Stimulated activated naive CD8-positive, alpha-beta T cell treated with anti-CD3 and anti-CD28 coated beads, Interleukin-15, Interleukin-2, amounts not matched to agents 100 U/mL and 50 U/mL, for 24 hours (primary cell): ENCODE measurements around the gene RFX1.
"Not testable (repeated sequence)": the region's sequence is repeated elsewhere in the genome, so short reads cannot be mapped to it uniquely, and the experiment has no call there.

Source experiments
- ATAC-seq: fragments of 150-1000 bp; cut with Tn5 transposase; one replicate; pipeline ENCODE4 v1.10.0; 2021
- DNase-seq: peaks from one replicate; pipeline ENCODE4 v3.0.0; 2021

Gene RFX1

GRCh38 chr19:13978351-13979243 is 27.5 kb downstream of the RFX1 start:
- peak; percentile 56 for ATAC-seq
- peak; percentile 67 for DNase-seq

GRCh38 chr19:13977803-13978202 is 28.3 kb downstream of the RFX1 start:
- ATAC-seq (no peak), DNase-seq (no peak)

DNA sequence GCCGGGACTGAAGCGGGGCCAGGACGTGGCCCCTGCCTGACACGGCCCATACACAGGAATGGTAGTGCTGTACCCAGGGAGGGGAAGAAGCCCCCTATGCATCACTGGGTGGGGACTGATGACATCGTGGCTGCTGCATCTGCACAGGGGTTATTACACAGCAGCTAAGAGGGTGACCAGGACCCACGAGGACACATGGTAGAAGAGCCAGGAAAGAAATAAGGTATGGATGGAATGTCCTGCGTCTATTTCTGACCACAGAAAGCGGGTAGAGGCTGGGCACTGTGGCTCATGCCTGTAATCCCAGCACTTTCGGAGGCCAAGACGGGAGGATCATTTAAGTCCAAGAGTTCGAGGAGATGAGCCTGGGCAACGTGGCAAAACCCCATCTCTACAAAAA is 29.7 kb downstream of the RFX1 start:
- ATAC-seq, result no peak
- DNase-seq, result no peak

- ATAC-seq, result no peak
- DNase-seq, result no peak
Observed at GRCh38 chr19:13975870-13976269, 30.2 kb downstream of the RFX1 start.

- DNase-seq (no peak), ATAC-seq (peak; percentile 47)
Observed at GRCh38 chr19:13974073-13974472, 32.0 kb downstream of the RFX1 start.

- not testable (repeated sequence) for ATAC-seq, DNase-seq
Observed at GRCh38 chr19:13973479-13973878, 32.6 kb downstream of the RFX1 start.

GRCh38 chr19:13972368-13973155 is 33.6 kb downstream of the RFX1 start:
- ATAC-seq, result no peak

DNA sequence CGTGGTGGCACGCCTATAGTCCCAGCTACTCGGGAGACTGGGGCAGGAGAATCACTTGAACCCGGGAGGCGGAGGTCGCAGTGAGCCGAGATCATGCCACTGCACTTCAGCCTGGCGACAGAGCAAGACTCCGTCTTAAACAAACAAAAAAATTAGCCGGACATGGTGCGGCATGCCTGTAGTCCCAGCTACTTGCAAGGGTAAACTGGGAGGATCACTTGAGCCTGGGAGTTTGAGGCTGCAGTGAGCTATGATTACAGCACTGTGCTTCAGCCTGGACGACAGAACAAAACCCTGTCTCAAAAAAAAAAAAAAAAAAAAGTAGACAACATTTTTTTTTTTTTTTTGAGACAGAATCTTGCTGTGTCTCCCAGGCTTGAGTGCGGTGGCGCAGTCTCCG is 34.3 kb downstream of the RFX1 start:
- ATAC-seq, result not testable (repeated sequence)

More at GRCh38 chr19:13972368-13973155, 33.6 kb downstream of the RFX1 start:
- DNase-seq, result no peak

DNA sequence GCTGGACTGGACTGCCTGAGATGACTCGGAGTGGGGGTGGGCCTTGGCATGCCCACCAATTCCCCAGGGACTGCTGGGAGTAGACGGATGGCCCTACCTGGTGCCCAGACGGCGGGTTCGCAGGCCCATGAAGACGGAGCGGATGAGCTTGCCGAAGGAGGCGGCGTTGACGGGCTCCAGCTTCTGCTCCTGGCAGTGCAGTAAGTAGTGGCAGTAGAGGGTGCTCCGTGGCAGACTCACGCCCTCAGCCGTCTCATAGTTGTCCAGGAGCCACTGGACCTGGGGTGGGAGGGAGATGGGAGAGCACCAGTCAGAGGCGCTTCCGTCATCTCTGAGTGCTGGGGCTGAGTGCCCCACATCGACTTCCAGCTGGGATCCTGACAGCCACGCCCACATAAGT is 36.2 kb downstream of the RFX1 start:
- no peak for DNase-seq
- ATAC-seq, result no peak

More for the DNA sequence above, 34.3 kb downstream of the RFX1 start:
- DNase-seq, result not testable (repeated sequence)

DNA sequence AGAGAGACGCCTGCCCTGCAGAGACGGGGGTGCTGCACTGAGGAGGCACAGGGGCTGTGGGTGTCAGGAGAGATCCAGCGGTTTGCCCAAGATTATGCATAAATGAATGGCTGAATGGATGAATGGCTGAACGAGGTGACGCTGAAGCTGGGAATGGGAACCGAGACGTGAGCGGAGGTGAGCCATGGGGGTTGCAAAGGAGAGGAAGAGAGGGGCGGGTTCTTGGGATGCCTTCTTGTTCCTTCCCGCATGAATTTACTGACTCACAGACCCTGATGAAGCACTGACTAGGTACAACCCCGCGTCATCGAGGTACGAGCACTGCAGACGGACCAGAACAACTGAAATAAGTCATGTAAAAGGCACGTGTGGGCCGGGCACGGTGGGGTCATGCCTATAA is 37.1 kb downstream of the RFX1 start:
- ATAC-seq, result no peak

DNA sequence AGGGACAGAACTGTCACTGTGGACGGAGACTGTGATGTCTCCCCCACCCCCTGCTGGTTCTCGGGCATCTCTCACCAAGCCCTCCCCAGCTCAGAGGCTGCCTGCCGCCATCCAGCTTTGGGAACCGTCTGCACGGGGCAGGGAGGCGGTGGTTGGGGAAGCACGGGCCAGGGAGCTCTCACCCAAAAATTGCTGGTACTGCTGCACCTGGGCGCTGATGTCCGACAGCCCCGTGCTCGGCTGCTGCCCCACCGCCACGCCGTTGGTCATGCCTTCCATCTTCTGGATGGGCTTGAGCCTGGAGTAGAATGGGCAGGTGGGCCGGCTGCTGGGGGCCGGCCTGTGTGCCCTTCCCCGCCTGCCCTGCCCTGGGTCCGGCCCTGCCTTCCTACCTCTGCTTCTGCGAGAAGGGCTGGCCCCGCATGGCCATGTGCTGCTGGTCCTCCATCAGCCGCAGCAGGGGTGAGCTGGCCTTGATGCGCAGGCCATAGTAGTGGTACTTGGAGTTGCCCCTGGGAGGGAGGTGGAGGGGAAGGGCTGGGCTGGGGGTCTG is 37.7 kb downstream of the RFX1 start:
- DNase-seq (no peak), ATAC-seq (no peak)

More for the DNA sequence above, 37.1 kb downstream of the RFX1 start:
- no peak for DNase-seq

GRCh38 chr19:13967206-13967605 is 38.9 kb downstream of the RFX1 start:
- ATAC-seq, DNase-seq: not testable (repeated sequence)

DNA sequence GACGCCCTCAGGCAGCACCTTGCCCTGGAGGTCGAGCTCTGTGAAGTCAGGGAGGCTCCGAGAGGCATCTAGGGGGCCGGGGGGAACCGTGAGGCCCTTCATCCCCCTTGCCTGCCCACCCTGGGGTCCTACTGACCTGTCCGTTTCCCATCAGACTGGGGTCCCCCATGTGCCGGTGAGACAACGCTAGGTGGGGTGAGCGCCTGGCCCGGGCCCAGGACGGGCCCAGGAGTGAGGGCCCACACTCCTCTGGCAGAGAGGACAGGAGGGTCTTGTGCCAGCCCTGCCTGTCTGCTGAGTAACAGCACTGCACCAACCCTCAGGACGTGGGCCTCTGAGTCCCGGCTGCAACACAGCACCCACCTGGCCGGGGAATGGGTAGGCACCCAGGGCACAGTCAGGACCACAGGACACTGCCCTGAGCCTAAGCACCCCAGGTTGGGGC is 39.4 kb downstream of the RFX1 start:
- ATAC-seq (no peak), DNase-seq (no peak)

GRCh38 chr19:13965926-13966683 is 40.0 kb downstream of the RFX1 start:
- ATAC-seq (no peak), DNase-seq (no peak)

DNA sequence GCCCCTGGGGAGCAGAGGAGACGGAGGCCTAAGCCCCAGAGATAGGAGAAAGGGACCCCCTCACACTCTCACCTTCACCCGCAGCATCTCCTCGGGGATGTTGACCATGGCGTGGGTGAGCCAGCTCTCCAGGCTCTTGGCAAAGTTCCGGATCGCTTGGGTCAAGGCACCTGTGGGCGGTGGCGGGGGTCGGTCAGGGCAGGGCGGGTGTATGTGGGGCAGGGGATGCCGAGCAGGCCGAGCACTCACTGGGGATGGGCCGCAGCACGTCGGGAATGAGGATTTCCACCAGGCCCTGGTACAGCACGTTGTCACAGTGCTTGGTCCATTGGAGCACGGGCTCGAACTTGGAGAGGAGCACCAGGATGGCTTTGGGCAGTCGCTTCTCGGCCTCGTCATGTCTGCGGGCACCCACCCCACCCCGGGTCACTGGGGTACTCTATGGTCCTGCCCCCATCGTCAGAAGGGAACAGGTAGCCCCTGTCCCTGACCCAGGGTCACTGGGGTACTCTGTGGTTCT is 40.7 kb downstream of the RFX1 start:
- DNase-seq (no peak), ATAC-seq (no peak)

DNA sequence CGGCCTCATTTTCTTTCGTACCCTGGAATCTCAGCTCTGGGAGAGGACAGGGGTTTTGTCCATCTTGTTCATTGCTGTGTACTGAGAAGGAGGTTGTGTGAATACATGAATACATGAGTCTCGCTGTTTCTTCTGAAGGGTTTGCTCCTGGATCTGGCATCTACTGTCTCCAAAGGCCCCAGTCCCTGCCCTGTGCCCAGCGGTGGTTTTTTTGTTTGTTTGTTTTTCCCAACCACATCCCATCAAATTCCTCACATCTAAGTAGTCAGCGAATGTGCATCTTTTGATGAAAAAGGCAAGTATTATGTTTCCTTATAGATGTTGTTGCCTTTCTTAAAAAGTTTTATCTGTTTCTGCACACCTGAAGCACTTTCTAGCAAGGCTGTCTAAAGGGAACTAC is 41.3 kb downstream of the RFX1 start:
- ATAC-seq (no peak), DNase-seq (no peak)

DNA sequence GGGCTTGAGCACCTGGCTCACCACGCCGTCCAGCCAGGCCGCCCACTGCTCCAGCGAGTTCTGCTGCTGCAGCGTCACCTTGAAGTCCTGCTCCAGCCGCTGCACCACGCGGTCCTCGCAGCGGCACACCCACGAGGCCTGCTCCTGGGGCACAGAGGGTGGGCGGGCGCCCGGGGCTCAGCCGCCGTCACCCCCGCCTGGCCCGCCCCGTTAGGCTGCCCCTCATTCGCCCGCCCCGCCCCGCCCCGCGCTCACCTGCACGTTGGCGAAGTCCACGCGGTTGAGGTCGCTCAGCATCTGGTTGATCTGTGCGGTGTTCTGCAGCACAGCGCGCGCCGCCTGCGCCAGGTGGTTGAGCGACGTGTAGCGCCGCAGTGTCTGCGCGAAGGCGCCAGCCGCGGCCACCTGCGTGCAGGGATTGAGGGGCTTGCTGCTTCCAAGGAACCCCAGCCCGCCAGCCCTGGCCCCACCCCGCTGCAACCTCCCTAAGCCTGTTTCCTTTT is 42.5 kb downstream of the RFX1 start:
- ATAC-seq (no peak), DNase-seq (no peak)

DNA sequence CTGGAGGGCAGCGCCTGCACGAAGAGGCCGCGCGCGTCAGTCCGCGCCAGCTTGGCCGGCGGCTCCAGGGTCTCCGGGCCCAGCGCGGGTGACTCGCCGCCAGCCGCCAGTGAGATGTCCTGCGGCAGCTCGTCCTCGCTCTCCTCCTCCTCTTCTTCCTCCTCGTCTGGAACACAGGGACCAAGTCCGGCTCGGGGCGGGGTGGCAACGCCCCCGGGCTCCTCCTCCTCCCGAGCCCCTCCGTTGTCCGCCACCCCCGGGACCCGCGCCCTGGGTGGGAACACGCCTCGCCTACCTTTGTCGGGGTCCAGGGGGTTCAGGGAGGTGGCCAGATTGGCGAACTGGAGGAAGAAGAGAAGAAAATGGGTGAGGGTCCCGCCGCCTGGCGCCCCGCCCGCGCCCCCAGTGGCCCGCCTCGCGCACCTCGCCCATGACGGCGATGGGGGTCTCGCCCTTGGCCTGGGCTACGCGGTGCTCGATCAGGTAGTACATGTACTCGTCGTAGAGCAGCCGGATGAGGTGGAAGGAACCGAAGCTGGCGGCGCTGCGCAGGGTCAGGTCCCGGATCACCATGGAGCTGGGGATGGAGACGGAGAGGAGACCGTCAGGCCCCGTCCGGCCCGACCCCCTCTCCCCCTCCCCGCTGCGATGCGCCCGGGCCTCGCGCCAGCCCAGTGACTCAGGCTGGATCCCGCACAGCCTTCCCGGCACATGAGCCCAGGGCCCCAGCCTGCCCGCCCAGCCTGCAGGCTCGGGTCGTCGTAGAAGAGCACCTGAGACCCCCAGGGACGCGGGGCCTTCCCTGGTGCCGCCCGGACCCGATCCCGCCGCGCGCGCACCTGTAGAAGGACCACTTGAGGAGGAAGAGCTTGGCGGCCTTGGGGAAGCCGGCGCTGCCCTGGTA is 43.2 kb downstream of the RFX1 start:
- DNase-seq (no peak), ATAC-seq (no peak)

DNA sequence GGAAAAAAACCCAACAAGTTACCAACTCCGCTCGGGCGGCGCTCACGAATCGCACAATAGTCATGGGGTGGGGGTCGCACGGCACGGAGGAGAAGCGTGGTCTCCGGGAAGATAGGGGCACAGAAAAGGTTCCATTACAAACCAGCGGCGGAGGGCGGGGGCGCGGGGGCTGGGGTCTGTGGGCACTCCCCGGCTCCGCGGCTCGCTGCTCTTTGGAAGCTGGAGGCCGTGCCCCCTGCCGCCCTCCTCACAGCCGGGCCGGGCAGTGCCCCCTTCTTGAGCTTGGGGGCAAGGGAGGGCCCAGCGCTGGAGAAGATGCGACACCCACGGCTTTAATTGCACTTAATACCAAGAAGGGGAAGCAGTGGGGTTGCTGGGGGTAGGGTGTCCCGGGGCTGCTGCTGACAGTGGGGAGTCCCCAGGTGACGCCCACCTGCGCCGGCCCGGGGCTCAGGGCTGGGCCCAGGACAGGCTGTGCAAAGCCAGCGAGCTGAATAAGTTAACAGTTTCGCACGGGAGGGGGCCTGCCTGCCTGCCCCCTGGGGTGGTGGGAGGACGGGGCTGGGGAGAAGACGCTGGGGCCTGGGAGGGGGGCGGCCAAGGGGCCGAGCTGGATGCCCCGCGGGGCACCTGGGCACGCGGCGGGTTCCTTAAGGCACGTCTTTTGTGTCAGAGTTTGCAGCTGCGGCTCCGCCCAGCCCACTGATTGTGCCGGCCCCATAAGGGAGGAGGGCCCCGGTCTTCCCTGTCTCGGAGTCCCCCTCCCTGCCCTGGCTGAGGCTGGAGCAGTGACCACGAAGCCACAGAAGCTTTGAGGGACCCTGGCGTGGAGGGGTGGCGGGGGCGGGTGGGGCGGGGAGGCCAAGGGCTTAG is 44.1 kb downstream of the RFX1 start:
- DNase-seq, result no peak
- ATAC-seq, result no peak
